ENCODE measurements around the gene MIPEP.

MIPEP gene

GRCh38 chr13:23709536-23709935, 179.7 kb downstream of the MIPEP start:
- no peak for DNase-seq

- DNase-seq: no peak
Measured at GRCh38 chr13:23707674-23708073, 181.5 kb downstream of the MIPEP start.

- DNase-seq: no peak
Measured at GRCh38 chr13:23705583-23705982, 183.6 kb downstream of the MIPEP start.

- DNase-seq: no peak
Measured at GRCh38 chr13:23703246-23703860, 185.8 kb downstream of the MIPEP start.

GRCh38 chr13:23701636-23702035, 187.6 kb downstream of the MIPEP start:
- no peak for DNase-seq

GRCh38 chr13:23701186-23701585, 188.0 kb downstream of the MIPEP start:
- no peak for DNase-seq

GRCh38 chr13:23699271-23699670, 189.9 kb downstream of the MIPEP start:
- DNase-seq: no peak

- DNase-seq: no peak
Measured at GRCh38 chr13:23697772-23698313, 191.4 kb downstream of the MIPEP start.

GRCh38 chr13:23696610-23697009, 192.6 kb downstream of the MIPEP start:
- DNase-seq: no peak

GRCh38 chr13:23695711-23696464, 193.3 kb downstream of the MIPEP start:
- peak; percentile 20 for DNase-seq

GRCh38 chr13:23695196-23695595, 194.0 kb downstream of the MIPEP start:
- DNase-seq: no peak

- no peak for DNase-seq
Measured at GRCh38 chr13:23692816-23693215, 196.4 kb downstream of the MIPEP start.

GRCh38 chr13:23690668-23691067, 198.5 kb downstream of the MIPEP start:
- no peak for DNase-seq

GRCh38 chr13:23688336-23688735, 200.9 kb downstream of the MIPEP start:
- no peak for DNase-seq

- no peak for DNase-seq
Measured at GRCh38 chr13:23687614-23688013, 201.6 kb downstream of the MIPEP start.

- no peak for DNase-seq
Measured at GRCh38 chr13:23686948-23687347, 202.3 kb downstream of the MIPEP start.

GRCh38 chr13:23685416-23685815, 203.8 kb downstream of the MIPEP start:
- no peak for DNase-seq

GRCh38 chr13:23684647-23685046, 204.6 kb downstream of the MIPEP start:
- no peak for DNase-seq

GRCh38 chr13:23683084-23683483, 206.1 kb downstream of the MIPEP start:
- no peak for DNase-seq

GRCh38 chr13:23680845-23681669, 208.1 kb downstream of the MIPEP start:
- no peak for DNase-seq
